SK-N-SH treated with all-trans-retinoic acid at 6 μM for 48 hours (cell line): ENCODE measurements around the gene LPCAT3.

Source experiments
- ARNTL ChIP-seq: fragments of 450-650 bp; formaldehyde crosslinking; IDR thresholded peaks from 2 replicates; pipeline ENCODE4 v1.5.0; 2020; ENCODE audit warnings: low read depth, mild to moderate bottlenecking, moderate library complexity, borderline replicate concordance
- ESRRG ChIP-seq: fragments of 250-450 bp; sonication (Bioruptor Pico); IDR thresholded peaks from 2 replicates; pipeline ENCODE4 v1.6.1; 2021; ENCODE audit warnings: mild to moderate bottlenecking
- PPARA ChIP-seq: fragments of 250-450 bp; sonication (Bioruptor Pico); IDR thresholded peaks from 2 replicates; pipeline ENCODE4 v1.5.0; 2020; ENCODE audit warnings: mild to moderate bottlenecking, borderline replicate concordance
- RARB ChIP-seq: fragments of 250-450 bp; sonication (Bioruptor Pico); IDR thresholded peaks from 2 replicates; pipeline ENCODE4 v1.8.0; 2021; ENCODE audit warnings: mild to moderate bottlenecking, moderate library complexity
- TCF4 ChIP-seq: fragments of 250-450 bp; sonication (Bioruptor Pico); IDR thresholded peaks from 2 replicates; pipeline ENCODE4 v1.8.0; 2021; ENCODE audit warnings: mild to moderate bottlenecking, moderate library complexity, borderline replicate concordance
- ZC3H10 ChIP-seq: fragments of 250-450 bp; sonication (Bioruptor Pico); IDR thresholded peaks from 2 replicates; pipeline ENCODE4 v1.5.1; 2021; ENCODE audit warnings: mild to moderate bottlenecking, moderate library complexity
- ZFP30 ChIP-seq: fragments of 450-650 bp; formaldehyde crosslinking; IDR thresholded peaks from 2 replicates; pipeline ENCODE4 v1.5.0; 2022; ENCODE audit warnings: mild to moderate bottlenecking, moderate library complexity
- ZNF565 ChIP-seq: fragments of 450-650 bp; formaldehyde crosslinking; conservative IDR thresholded peaks from 2 replicates; pipeline ENCODE4 v1.5.0; 2020; ENCODE audit warnings: low read depth, mild to moderate bottlenecking, moderate library complexity
- TF ChIP-seq, protein P1 (sequence below): fragments of 250-450 bp; sonication (Bioruptor Pico); IDR thresholded peaks from 2 replicates; pipeline ENCODE4 v1.8.0; 2020; ENCODE audit warnings: mild to moderate bottlenecking, moderate library complexity, borderline replicate concordance
- TF ChIP-seq, protein P2 (sequence below): fragments of 250-450 bp; sonication (Bioruptor Pico); IDR thresholded peaks from 2 replicates; pipeline ENCODE4 v1.5.1; 2020; ENCODE audit warnings: low read depth, mild to moderate bottlenecking, moderate library complexity

DNA sequence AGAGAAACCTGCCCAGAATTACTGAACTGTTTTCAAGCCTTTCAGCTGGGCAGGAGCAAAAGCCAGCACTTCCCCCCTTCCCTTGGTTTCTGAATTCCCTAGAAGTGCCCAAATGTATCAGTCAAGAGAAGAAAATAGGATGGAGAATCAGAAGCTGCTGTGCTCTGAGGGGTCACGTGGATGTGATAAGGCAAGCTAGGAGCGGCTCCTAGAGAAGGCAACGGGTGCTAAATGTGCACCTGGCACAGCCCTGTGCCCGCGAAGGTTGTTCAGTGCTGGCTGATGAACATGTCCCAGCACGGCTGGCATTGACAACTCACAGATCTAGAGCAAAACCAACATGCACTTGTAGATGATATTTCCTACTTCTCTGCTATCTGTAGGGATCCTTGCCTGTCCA is 39.3 kb downstream of the LPCAT3 start:
- no peak for TF ChIP-seq ZFP30
- no peak for TF ChIP-seq RARB
- TF ChIP-seq, protein P1, sequence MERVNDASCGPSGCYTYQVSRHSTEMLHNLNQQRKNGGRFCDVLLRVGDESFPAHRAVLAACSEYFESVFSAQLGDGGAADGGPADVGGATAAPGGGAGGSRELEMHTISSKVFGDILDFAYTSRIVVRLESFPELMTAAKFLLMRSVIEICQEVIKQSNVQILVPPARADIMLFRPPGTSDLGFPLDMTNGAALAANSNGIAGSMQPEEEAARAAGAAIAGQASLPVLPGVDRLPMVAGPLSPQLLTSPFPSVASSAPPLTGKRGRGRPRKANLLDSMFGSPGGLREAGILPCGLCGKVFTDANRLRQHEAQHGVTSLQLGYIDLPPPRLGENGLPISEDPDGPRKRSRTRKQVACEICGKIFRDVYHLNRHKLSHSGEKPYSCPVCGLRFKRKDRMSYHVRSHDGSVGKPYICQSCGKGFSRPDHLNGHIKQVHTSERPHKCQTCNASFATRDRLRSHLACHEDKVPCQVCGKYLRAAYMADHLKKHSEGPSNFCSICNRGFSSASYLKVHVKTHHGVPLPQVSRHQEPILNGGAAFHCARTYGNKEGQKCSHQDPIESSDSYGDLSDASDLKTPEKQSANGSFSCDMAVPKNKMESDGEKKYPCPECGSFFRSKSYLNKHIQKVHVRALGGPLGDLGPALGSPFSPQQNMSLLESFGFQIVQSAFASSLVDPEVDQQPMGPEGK (CRISPR knock-in tag), result no peak
- TF ChIP-seq ZC3H10 (CRISPR knock-in tag), result no peak
- TF ChIP-seq ARNTL (CRISPR knock-in tag), result no peak
- no peak for TF ChIP-seq ESRRG (CRISPR knock-in tag)
- TF ChIP-seq ZNF565 (CRISPR knock-in tag), result no peak
- TF ChIP-seq, protein P2, sequence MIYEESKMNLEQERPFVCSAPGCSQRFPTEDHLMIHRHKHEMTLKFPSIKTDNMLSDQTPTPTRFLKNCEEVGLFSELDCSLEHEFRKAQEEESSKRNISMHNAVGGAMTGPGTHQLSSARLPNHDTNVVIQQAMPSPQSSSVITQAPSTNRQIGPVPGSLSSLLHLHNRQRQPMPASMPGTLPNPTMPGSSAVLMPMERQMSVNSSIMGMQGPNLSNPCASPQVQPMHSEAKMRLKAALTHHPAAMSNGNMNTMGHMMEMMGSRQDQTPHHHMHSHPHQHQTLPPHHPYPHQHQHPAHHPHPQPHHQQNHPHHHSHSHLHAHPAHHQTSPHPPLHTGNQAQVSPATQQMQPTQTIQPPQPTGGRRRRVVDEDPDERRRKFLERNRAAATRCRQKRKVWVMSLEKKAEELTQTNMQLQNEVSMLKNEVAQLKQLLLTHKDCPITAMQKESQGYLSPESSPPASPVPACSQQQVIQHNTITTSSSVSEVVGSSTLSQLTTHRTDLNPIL (CRISPR knock-in tag), result no peak
- no peak for TF ChIP-seq PPARA (CRISPR knock-in tag)
- TF ChIP-seq TCF4 (CRISPR knock-in tag), result no peak
